HG03342 (cell line): ENCODE results near the gene EPYC.
A peak's percentile ranks its signal among the peaks of the same experiment; 100 is the strongest.

Source experiments
- ATAC-seq: cut with Tn5 transposase; IDR thresholded peaks from one replicate; pipeline ENCODE4 v1.9.1; 2021; ENCODE audit warnings: mild to moderate bottlenecking, moderate library complexity; ENCODE audit not compliant: unreplicated experiment

Gene EPYC

GRCh38 chr12:91004872-91005271 is at the start of gene EPYC:
TSS of gene EPYC (minus strand) at chr12:91004972. CDS start at chr12:91002565, 2,407 bp downstream.
- no peak for ATAC-seq

GRCh38 chr12:91053951-91054715 is 49.4 kb upstream of the EPYC start:
- no peak for ATAC-seq

- ATAC-seq = no peak
Observed at GRCh38 chr12:91052026-91052425, 47.3 kb upstream of the EPYC start.

GRCh38 chr12:91044586-91044985 is 39.8 kb upstream of the EPYC start:
- no peak for ATAC-seq

- ATAC-seq = no peak
Observed at GRCh38 chr12:91043408-91043807, 38.6 kb upstream of the EPYC start.

GRCh38 chr12:91040096-91040755 is 35.5 kb upstream of the EPYC start:
- ATAC-seq = no peak

- ATAC-seq = no peak
Observed at GRCh38 chr12:91037276-91037675, 32.5 kb upstream of the EPYC start.

- no peak for ATAC-seq
Observed at GRCh38 chr12:91033251-91033650, 28.5 kb upstream of the EPYC start.

- no peak for ATAC-seq
Observed at GRCh38 chr12:91023326-91024004, 18.7 kb upstream of the EPYC start.

- ATAC-seq = no peak
Observed at GRCh38 chr12:91021076-91021475, 16.3 kb upstream of the EPYC start.

GRCh38 chr12:91019455-91019854 is 14.7 kb upstream of the EPYC start:
- no peak for ATAC-seq

- no peak for ATAC-seq
Observed at GRCh38 chr12:91017511-91018263, 12.9 kb upstream of the EPYC start.

GRCh38 chr12:91017043-91017442 is 12.3 kb upstream of the EPYC start:
- ATAC-seq = no peak

GRCh38 chr12:91009319-91009950 is 4.7 kb upstream of the EPYC start:
- peak; percentile 84 for ATAC-seq

GRCh38 chr12:91007531-91008290 is 2.9 kb upstream of the EPYC start:
- peak; percentile 76 for ATAC-seq

- ATAC-seq = no peak
Observed at GRCh38 chr12:91003737-91004136, 1.0 kb downstream of the EPYC start.

- ATAC-seq = no peak
Observed at GRCh38 chr12:91001306-91001705, 3.5 kb downstream of the EPYC start.

GRCh38 chr12:90999966-91000365 is 4.8 kb downstream of the EPYC start:
- ATAC-seq = no peak

GRCh38 chr12:90999527-90999926 is 5.2 kb downstream of the EPYC start:
- no peak for ATAC-seq

- ATAC-seq = no peak
Observed at GRCh38 chr12:90995010-90995409, 9.8 kb downstream of the EPYC start.
